Activated CD4-positive, alpha-beta T cell treated with anti-CD3 and anti-CD28 coated beads for 4 hours (primary cell): ENCODE data around the gene TROAP.

Experiments used
- DNase-seq, 2 donors: peaks; one replicate each; pipeline ENCODE4 v3.0.0-alpha.2; 2020

Gene TROAP

GRCh38 chr12:49344486-49345050 lies 21.5 kb downstream of the TROAP start:
- DNase-seq: no peak

GRCh38 chr12:49345051-49345824 lies 22.2 kb downstream of the TROAP start:
- DNase-seq: no peak

- DNase-seq: no peak
Measured at GRCh38 chr12:49345825-49346658, 23.0 kb downstream of the TROAP start.

GRCh38 chr12:49346659-49347310 lies 23.7 kb downstream of the TROAP start, which contains the start of gene DNAJC22:
DNAJC22 (plus strand) TSS chr12:49346888; CDS start chr12:49348873, 1,985 bp downstream.
- peak in 1 of 2 donors; percentile 24 for DNase-seq

- DNase-seq: peak; percentile 70 to 79
Measured at GRCh38 chr12:49347311-49348193, 24.5 kb downstream of the TROAP start.

- no peak for DNase-seq
Measured at GRCh38 chr12:49348781-49349180, 25.7 kb downstream of the TROAP start.

GRCh38 chr12:49349266-49349665 lies 26.2 kb downstream of the TROAP start:
- no peak for DNase-seq

GRCh38 chr12:49352351-49352750 lies 29.3 kb downstream of the TROAP start:
- no peak for DNase-seq

- no peak for DNase-seq
Measured at GRCh38 chr12:49355913-49356312, 32.9 kb downstream of the TROAP start.

GRCh38 chr12:49357103-49357678 lies 34.1 kb downstream of the TROAP start:
- DNase-seq: no peak

GRCh38 chr12:49358483-49359141 lies 35.6 kb downstream of the TROAP start:
- DNase-seq: peak; percentile 41 to 52

GRCh38 chr12:49359671-49360070 lies 36.6 kb downstream of the TROAP start:
- no peak for DNase-seq

GRCh38 chr12:49362077-49362476 lies 39.0 kb downstream of the TROAP start:
- no peak for DNase-seq

GRCh38 chr12:49364989-49365388 lies 41.9 kb downstream of the TROAP start:
- DNase-seq: no peak

- DNase-seq: no peak
Measured at GRCh38 chr12:49365542-49365941, 42.5 kb downstream of the TROAP start.

- DNase-seq: peak in 1 of 2 donors; percentile 26
Measured at GRCh38 chr12:49366096-49366651, 43.1 kb downstream of the TROAP start.

GRCh38 chr12:49366652-49367380 lies 43.8 kb downstream of the TROAP start:
- DNase-seq: peak; percentile 76 to 80

- DNase-seq: no peak
Measured at GRCh38 chr12:49367381-49368239, 44.6 kb downstream of the TROAP start, which contains the start of gene SPATS2. SPATS2 (plus strand) TSS chr12:49367462; CDS start chr12:49461013, 93,551 bp downstream.

GRCh38 chr12:49368240-49368600 lies 45.2 kb downstream of the TROAP start:
- DNase-seq: no peak
